Measurements from ENCODE around the gene SYT7.

GRCh38 chr11:61535998-61536675 lies 44.7 kb downstream of the SYT7 start:
- TF ChIP-seq CTCF (IDR thresholded peaks at IDR 0.05), result no peak
- TF ChIP-seq POLR2A (IDR thresholded peaks at IDR 0.05), result no peak
